GM11168 (cell line): ENCODE data around the gene SGSM1.
"Not testable (repeated sequence)": the region's sequence is repeated elsewhere in the genome, so short reads cannot be mapped to it uniquely, and the experiment has no call there.

Source experiments
- in situ Hi-C: fragments of 300-500 bp; cut with MboI; formaldehyde crosslinking; loops from one replicate; pipeline ENCODE4 v1.12.0; 2022; ENCODE audit warnings: low sequenced_read_pairs; ENCODE audit not compliant: unreplicated experiment

Gene SGSM1

DNA sequence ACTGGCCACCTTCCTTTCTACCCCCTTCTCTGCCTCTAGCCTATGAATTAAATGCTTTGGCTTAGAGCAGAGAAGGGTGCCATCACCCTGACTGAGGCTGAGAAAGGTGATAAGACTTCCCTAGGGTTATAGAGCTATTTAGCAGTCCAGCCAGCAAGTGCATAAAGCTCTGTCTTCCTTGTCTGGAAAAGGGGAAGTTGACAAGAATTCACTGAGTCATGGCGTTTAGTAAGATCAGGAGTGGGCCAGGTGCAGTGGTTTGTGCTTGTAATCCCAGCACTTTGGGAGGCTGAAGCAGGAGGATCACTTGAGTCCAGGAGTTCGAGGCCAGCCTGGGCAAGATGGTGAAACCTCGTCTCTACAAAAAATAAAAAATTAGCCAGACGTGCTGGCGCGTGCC is 77.4 kb downstream of the SGSM1 start:
- in situ Hi-C loops = no loop called here

DNA sequence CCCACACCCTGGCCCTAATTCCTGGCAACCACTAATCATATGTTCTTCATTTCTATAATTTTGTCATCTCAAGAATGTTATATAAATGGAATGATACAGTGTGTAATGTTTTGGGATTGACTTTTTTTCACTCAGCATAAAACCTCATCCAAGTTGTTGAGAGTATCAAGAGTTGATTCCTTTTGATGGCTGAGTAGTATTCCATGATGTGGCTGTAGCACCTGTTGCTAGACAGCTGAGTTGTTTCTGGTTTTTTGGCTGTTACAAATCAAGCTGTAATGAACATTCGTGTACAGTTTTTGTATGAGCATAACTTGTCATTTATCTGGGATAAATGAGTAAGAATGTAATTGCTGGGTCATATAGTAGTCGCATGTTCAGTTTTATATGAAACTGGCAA is 81.2 kb downstream of the SGSM1 start:
- in situ Hi-C loops = no loop called here

DNA sequence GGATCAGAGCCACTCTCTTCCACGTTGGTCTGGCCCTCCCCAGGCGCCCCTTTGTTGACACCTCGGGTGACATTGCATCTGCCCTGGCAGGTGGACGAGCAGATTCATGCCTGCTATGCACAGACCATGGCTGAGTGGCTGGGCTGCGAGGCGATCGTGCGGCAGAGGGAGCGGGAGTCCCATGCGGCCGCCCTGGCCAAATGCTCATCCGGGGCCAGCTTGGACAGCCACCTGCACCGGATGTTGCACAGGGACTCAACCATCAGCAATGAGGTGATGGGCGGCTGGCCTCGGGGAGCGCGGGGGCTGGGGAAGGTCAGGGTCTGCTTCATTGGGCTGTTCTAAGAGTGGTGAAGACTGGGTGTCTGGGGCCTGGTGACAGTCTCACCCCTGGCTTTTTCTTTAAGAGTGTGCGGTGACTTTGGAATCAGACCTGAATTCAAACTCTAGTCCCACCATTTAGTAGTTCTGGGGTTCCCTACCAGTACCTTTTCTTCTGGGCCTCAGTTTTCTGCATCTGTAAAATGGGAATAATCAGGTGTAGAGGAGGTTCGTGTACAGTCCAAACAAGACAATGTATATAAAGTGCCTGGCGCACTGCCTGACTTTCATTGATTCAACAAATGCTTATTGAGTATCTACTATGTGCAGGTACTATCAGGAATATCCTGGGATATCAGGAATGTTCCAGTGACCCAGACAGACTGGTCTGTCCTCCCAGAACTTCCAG is 87.5 kb downstream of the SGSM1 start:
- in situ Hi-C loops = no loop called here

DNA sequence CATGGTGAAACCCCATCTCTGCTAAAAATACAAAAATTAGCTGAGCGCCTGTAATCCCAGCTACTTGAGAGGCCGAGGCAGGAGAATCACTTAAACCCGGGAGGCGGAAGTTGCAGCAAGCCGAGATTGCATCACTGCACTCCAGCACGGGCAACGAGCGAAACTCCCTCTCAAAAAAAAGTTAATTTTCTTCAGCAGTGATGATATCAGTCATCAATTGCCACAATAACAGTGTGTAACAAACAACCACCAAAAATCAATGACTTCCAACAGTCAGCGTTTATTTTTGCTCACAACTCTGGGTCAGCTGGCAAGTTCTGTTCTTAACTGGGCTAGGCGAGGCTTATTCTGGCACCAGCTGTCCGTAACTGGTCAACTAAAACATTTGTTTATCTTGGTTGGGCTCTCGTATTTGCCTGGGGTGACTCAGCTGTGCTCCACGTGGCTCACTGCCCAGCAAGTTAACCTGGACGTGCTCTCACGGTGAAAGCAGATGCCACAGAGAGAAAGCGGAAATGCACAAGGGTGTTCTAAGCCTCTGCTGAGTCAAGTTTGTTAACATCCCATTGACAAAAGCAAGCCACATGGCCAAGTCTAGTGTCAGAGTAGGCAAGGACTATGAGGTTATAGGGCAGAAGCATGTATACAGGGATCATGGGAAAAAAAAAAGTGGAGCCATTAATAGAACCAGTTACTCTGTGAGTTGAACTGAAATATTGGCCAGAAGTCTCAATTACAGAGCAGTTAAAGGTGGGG is 88.4 kb downstream of the SGSM1 start:
- in situ Hi-C loops = no loop called here

DNA sequence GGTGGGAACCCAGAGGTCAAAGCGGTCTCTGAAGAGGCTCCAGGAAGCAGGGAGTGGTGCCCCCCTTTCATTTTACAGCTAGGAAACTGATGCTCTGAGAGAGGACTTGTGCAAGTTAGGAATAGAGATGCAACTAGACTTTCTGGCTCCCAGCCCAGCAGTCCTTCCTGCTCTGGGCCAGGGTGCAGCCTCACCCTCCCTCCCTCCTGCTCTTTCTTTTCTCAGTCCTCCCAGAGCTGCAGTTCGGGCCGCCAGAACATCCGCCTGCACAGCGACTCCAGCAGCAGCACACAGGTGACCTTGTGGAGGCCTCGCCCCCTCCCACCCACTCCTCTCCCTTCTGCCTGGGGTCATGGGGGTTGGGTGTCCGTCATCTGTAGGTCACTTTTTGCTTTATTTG is 89.0 kb downstream of the SGSM1 start:
- in situ Hi-C loops = no loop called here

DNA sequence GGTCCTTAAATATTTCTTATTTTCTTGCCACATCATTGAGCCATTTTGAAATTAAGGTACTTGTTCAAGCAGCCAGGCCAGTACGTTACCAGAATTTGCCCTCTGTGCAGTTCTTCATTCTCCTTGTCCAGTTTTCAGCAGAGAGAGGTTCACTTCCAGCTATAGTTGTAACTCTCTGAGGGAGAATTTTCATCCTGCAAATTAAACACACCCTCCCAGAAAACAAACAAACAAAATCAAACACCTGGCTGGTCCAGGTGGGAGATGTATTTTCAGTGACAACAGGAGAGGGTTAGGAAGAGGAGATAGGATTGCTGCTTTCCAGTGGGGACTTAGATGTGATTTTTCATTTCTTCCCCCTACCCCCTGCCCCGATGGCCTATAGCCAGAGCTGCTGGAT is 95.4 kb downstream of the SGSM1 start:
- in situ Hi-C loops = no loop called here

DNA sequence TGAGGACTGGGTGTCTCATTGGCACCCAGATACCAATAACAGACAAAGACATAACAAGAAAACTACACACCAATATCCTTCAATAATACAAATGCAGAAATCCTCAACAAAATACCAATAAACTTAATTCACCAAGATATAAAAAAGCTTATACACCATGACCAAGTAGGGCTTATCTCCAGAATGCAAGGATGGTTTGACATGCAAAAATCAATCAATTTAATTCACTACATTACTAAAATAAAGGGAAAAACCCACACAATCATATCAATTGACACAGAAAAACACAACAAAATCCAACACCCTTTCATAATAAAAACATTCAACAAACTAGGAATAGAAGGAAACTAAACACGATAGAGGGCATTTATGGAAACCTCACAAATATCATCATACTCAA is 99.9 kb downstream of the SGSM1 start:
- in situ Hi-C loops = no loop called here

DNA sequence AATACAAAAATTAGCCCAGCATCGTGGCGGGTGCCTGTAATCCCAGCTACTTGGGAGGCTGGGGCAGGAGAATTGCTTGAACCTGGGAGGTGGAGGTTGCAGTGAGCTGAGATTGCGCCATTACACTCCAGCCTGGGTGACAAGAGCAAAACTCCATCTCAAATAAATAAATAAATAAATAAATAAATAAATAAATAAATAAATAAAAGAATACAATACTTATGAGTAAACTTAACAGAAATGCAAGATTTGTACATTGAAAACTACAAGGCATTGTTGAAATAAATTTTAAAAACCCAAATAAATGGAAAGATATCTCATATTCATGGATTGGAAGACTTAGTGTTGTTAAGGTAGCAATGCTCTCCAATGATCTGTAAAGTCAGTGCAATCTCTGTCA is 101.1 kb downstream of the SGSM1 start:
- in situ Hi-C loops = not testable (repeated sequence)

DNA sequence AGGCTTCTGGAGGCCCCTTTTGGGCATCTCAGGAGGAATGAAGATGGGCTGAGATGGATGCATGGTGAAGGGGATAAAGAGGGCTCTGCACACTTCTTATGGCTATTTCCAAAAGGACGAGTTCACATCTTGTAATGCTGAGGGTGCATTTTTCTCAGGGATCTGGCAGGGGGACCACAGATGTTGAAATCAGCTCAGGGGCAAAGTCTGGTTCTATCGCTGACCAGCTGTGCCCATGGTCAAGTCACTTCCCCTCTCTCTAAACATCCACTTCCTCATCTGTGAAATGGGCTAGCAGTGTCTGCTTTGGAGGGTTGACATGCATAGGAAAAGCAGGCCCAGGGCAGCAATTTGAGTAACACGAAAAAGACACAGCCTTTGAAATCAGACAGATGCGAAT is 114.0 kb downstream of the SGSM1 start:
- in situ Hi-C loops = no loop called here

DNA sequence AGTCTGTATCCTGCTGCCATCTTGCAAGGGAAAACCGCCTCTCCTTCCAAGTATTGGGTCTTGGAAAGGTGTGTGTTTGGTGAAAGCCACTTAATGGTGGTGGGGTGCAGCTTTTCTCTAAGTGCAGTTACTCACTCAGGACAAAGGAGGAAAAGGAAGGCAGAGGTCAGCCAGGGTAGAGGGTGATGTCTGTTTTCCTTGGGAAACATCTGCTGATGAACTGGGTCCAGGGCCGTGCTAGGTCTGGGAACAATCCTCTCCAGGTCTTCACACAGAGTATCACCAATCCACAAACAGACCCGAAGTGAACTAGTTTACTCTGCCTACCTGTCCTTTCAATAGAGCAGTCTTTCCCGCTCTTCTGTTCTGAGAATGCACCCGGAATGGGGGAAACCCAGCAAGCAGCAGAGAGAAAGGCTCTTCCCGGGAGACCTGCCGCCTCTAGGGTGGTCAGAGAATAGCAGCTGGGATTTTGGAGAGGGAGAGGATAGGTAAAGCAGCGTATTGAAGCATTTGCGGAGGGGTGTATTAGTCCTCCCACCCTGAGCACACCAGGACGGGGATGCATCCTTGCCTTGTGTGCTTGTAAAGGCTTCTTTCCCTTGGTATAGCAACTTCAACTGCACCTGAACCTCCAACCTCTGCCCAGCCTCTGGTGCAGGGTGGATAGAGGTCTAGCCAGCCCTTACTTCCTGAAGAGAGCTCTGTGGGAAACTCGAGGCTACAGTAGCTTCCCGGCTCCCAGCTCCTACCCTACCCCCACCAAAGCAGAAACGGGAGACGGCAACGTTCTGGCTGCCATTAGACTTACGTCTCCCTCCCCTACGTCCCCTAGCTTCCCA is 119.8 kb downstream of the SGSM1 start:
- in situ Hi-C loops = no loop called here

DNA sequence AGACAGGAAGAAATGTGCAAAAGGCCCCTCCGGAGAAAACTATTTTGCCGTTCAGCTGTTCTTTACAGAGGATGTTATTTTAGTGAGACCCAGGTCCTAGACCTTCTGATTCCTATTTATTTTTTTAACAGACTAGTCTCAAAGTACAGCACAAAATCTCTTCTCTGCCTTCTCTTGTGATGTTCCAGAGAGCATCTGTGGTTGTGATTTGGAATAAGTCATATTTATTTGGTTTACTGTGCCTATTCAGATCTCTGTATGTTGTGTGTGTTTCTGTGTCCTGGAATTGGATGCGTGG is 120.4 kb downstream of the SGSM1 start:
- in situ Hi-C loops = no loop called here

DNA sequence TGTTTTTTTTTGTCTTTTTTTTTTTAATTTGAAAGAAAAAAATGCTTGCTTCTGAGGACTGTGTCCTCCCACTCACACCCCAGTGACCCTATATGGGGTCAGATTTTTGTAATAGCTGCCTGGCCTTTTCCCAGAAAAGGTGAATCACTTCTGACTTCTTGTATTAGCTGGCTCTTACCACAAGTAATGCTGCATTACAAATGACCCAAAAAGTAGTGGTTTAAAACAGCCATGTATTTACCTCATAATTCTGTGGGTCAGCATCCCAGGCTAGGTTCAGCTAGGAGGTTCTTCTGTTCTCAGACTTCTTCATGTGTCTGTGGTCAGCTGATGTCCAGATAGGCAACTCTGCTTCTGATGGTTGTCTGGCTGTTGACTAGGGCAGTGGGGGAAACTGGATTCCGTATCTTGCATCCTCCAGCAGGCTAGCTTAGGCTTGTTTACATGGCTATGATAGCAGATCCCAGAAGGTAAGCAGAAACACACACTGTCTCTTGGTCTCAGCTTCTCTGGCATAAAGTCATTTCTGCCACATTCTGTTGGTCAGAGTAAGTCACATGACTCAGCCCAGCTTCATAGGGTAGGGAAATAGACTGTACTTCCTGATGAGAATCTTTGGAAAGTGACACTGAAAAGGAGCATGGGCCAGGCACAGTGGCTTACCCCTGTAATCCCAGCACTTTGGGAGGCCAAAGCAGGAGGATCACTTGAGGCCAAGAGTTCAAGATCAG is 121.0 kb downstream of the SGSM1 start:
- in situ Hi-C loops = no loop called here

DNA sequence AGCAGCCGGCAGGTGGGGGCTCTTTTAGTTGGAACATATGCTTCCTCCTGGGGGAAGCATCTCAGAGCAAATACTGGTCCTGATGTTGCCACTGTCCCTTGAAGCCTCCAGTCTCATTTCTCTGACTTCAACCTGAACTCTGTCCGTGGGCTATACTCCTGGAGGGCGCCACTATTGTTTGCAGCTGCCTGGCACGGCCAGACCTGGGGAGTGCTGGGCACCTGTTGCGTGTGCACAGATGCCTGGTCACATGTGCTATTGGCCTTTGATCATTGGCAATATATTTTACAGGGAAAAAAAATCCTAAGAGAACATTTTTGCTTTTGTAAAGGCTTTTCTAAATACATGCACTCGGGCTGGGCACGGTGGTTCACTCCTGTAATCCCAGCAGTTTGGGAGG is 122.3 kb downstream of the SGSM1 start:
- in situ Hi-C loops = no loop called here

DNA sequence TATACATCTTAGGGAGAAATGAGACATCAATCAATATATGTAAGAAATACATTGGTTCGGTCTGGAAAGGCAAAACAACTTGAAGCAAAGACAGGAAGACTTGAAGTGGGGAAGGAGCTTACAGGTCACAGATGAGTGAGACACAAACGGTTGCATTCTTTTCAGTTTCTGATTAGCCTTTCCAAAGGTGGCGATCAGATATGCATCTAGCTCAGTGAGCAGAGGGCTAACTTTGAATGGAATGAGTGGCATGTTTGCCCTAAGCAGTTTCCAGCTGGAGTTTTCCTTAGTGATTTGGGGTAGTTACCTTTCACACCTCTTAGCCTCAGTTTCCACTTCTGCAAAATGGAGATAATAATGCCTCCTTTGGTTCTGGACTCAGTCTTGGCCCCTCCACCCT is 124.7 kb downstream of the SGSM1 start:
- in situ Hi-C loops = no loop called here

DNA sequence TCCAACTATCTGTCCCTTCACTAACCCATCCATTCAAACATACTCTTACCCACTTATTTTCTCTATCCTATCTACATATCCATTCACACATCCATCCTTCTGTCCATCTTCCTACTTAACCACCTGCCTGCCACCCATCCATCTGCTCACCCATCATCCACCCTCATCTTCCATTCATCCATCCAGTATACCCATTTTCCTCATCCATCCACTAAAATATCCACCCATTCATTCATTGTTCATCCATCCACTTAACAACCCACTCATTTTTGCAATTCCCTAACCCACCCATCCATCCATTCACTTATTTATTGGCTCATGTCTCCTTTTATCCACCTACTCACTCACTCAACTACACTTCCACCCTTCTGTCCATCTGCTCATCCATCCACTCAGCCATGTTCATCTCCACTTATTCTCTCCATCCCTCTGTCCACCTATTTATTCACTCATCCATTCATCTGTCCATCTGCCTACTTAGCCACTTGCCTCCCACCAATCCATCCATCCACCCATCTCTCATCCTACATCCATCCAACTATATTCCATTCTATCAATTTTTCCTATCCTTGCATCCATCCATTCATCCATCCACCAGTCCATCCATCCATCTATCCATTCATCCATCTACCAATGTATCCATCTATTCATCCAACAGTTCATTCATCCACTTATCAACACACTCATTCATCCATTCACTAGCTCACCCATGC is 129.9 kb downstream of the SGSM1 start:
- in situ Hi-C loops = no loop called here

DNA sequence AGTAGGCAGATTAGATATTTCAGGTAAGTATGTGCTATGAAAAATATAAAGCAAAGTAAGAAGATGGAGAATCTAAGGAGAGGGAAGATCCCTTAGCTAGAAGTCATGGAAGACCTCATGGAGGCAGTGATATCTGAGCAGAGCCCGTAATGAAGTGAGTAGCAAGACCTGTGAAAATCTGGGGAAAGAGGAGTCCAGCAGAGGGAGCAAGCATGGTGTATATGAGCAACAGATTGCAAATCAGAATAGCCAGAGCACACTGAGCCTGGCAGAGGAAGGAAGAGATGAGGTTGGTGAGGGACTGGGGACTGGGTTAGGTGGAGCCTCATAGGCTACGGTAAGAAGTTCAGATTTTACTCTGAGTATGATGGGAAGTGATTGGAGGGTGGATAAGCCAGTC is 131.1 kb downstream of the SGSM1 start:
- in situ Hi-C loops = no loop called here

DNA sequence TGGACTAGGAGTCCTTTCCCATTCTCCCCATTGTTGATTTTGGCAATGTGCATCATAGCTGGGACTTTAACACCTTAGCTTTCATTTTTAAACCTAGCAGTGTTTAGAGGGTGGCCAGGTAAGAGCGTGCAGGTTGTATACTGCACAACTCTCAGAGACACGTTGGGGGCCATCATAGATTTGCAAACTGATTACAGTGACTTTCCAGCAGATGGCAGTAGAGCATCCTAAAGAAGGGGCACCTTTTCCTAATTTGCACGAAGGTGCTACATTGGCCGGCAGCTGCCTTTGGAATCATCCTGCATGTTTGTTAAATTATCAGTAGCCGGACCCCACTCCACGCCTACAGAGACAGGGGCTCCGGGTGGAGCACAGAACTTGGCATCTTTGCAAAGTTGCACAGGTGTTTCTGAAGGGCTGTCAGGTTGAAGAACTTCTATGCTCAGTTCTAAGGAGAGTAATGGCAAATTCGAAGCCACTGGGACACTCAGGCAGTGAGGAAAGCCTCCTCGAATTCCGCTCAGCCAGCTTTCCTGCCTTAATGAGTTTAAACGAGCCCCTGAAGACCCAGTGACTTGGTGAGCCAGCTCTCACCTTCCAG is 132.8 kb downstream of the SGSM1 start:
- in situ Hi-C loops = no loop called here

DNA sequence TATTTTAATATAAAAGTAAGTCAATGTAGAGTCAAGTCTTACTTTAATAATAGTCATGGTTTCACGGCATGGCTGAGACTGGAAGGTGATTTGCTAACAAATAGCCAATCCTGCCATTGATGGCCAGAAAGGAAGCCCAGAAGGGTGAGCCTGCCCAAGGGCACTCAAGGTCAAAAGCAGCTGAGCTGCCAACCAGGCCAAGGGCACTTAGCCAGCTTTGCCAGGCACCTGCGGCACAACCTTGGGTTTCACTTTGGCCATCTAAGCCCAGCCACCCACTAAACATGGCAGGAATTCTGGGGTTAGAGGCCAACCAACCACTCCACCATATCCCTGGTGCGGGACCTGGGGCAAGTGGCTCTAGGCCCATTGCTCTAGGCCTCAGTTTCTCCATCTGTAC is 136.3 kb downstream of the SGSM1 start:
- in situ Hi-C loops = no loop called here

DNA sequence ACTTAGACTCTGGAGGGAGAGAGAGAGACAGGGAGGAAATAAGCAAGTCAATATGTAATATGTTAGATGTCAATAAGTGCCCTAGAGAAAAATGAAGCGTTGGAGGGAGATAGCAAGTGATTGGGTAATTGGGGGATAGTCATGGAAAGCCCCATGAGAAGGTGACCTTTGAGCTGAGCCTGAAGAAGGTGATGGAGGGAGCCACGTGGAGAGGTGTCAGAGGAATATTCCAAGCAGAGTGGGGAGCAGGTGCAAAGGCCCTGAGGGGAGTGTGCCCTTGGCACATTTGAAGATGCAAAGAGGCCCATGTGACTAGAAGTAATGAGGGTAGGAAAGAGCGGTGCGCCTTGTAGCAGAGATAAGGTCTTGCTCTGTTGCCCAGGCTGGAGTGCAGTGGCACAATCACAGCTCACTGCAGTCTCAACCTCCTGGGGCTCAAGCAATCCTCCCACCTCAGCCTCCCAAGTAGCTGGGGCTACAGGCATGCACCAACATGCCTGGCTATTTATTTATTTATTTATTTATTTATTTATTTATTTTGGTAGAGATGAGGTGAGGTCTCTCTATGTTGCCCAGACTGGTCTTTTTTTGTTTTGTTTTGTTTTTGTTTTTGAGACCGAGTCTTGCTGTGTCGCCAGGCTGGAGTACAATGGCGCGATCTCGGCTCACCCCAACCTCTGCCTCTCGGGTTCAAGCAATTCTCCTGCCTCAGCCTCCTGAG is 138.4 kb downstream of the SGSM1 start:
- in situ Hi-C loops = no loop called here
